Neutrophil (primary cell): ENCODE measurements around the gene CLCNKA.
"Not testable (repeated sequence)": the region's sequence is repeated elsewhere in the genome, so short reads cannot be mapped to it uniquely, and the experiment has no call there.

ENCODE experiments used
- H3K27ac ChIP-seq: fragments of 200-600 bp; sonication (generic); 2 replicates; pipeline ENCODE4 v1.5.1; 2016; ENCODE audit warnings: mild to moderate bottlenecking, moderate library complexity
- H3K27me3 ChIP-seq: fragments of 200-600 bp; sonication (generic); 2 replicates; pipeline ENCODE4 v1.6.0; 2016; ENCODE audit warnings: mild to moderate bottlenecking
- H3K36me3 ChIP-seq: fragments of 200-600 bp; sonication (generic); 2 replicates; pipeline ENCODE4 v1.5.1; 2017
- H3K4me1 ChIP-seq, 2 experiments: fragments of 200-600 bp in 1 of 2; sonication (generic) in 1 of 2; 1 replicate in 1 of 2; 2 replicates in 1 of 2; pipeline versions ENCODE4 v1.5.1 to v1.6.1; 2013 to 2016; ENCODE audit warnings: low read depth in 1 of 2, low read length in 1 of 2, mild to moderate bottlenecking in 1 of 2, moderate library complexity in 1 of 2; ENCODE audit not compliant: control insufficient read depth in 1 of 2, insufficient read depth in 1 of 2
- H3K4me3 ChIP-seq, 2 experiments: fragments of 200-600 bp in 1 of 2; sonication (generic) in 1 of 2; 1 replicate in 1 of 2; 2 replicates in 1 of 2; pipeline ENCODE4 v1.5.1; 2013 to 2016; ENCODE audit warnings: low read depth in 1 of 2, low read length in 1 of 2, mild to moderate bottlenecking in 1 of 2, moderate library complexity in 1 of 2
- H3K9me3 ChIP-seq: fragments of 200-600 bp; sonication (generic); 2 replicates; pipeline ENCODE4 v1.5.1; 2016
- TF ChIP-seq, protein P1 (sequence below): fragments of 200-600 bp; sonication (generic); IDR thresholded peaks from 2 replicates; pipeline ENCODE4 v1.5.1; 2016; ENCODE audit warnings: antibody characterized with exemption

The CLCNKA gene

DNA sequence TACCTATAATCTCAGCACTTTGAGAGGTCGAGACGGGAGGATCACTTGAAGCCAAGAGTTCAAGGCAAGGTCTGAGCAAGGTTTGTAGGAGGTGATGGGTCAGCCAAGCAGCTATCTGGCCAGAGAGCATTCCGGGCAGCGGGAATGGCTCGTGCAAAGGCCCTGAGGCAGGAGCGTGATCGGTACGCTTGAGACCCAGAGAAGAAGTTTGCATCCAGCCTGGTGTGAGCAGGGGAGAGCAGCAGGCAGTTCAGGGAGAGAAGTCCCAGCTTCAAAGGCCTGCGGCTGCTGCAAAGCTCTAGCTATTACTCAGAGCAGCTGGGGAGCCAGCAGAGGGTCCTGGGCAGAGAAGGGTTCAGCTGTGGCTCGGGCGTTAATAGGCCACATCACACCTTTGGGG, 22.9 kb upstream of the CLCNKA start:
- Histone ChIP-seq H3K9me3 (no peaks in the 10 kb centered on the region), H3K4me3 (no peak overlapping the region), H3K4me1 (no peaks in the 10 kb centered on the region), H3K36me3 (no peaks in the 10 kb centered on the region), H3K27me3 (no peaks in the 10 kb centered on the region), H3K27ac (no peak overlapping the region)
- TF ChIP-seq, protein P1, sequence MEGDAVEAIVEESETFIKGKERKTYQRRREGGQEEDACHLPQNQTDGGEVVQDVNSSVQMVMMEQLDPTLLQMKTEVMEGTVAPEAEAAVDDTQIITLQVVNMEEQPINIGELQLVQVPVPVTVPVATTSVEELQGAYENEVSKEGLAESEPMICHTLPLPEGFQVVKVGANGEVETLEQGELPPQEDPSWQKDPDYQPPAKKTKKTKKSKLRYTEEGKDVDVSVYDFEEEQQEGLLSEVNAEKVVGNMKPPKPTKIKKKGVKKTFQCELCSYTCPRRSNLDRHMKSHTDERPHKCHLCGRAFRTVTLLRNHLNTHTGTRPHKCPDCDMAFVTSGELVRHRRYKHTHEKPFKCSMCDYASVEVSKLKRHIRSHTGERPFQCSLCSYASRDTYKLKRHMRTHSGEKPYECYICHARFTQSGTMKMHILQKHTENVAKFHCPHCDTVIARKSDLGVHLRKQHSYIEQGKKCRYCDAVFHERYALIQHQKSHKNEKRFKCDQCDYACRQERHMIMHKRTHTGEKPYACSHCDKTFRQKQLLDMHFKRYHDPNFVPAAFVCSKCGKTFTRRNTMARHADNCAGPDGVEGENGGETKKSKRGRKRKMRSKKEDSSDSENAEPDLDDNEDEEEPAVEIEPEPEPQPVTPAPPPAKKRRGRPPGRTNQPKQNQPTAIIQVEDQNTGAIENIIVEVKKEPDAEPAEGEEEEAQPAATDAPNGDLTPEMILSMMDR, result no peak

DNA sequence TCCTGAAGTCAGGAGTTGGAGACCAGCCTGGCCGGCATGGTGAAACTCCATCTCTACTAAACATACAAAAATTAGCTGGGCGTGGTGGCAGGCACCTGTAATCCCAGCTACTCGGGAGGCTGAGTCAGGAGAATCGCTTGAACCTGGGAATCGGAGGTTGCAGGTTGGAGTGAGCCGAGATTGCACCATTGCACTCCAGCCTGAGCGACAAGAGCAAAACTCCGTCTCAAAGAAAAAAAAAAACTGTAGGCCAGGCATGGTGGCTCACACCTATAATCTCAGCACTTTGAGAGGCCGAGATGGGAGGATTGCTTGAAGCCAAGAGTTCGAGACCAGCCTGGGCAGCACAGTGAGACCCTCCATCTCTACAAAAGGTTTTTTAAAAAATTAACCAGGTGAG, 20.6 kb upstream of the CLCNKA start:
- H3K27ac ChIP-seq, H3K4me1 ChIP-seq, H3K27me3 ChIP-seq, H3K4me3 ChIP-seq, H3K36me3 ChIP-seq, H3K9me3 ChIP-seq: not testable (repeated sequence)

DNA sequence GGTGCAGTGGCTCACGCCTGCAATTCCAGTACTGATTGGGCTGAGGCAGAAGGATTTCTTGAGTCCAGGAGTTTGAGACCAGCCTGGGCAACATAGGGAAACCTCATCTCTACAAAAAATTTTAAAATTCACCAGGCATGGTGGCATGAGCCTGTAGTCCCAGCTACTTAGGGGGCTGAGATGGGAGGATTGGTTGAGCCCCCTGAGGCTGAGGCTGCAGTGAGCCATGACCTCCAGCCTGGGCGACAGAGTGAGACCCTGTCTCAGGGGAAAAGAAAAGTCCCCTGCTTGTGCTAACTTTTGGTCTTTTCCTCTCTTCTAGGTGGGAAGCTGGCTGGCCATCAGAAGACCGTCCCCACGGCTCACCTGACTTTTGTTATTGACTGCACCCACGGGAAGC, 16.2 kb upstream of the CLCNKA start:
- H3K4me1 ChIP-seq, result no peaks in the 10 kb centered on the region
- no peak overlapping the region for H3K27ac ChIP-seq
- H3K4me3 ChIP-seq, result no peak overlapping the region
- H3K27me3 ChIP-seq, result no peaks in the 10 kb centered on the region
- TF ChIP-seq, protein P1, result no peak
- no peaks in the 10 kb centered on the region for H3K9me3 ChIP-seq
- H3K36me3 ChIP-seq, result no peaks in the 10 kb centered on the region

DNA sequence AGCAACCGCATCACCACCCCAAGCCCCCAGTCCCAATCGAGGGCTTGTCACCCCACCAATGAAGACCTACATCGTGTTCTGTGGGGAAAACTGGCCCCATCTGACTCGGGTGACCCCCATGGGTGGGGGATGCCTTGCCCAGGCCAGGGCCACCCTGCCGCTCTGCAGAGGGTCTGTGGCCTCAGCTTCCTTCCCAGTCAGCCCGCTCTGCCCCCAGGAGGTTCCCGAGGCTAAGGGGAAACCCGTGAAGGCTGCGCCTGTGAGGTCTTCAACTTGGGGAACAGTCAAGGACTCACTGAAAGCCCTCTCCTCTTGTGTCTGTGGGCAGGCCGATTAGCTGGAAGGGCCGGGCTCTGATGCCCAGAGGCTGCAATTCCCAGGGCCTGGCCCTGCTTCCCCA, 15.8 kb upstream of the CLCNKA start:
- TF ChIP-seq, protein P1, result no peak
- H3K9me3 ChIP-seq, result no peaks in the 10 kb centered on the region
- H3K4me3 ChIP-seq, result no peak overlapping the region
- no peak overlapping the region for H3K27ac ChIP-seq
- H3K36me3 ChIP-seq, result no peaks in the 10 kb centered on the region
- H3K4me1 ChIP-seq, result no peaks in the 10 kb centered on the region
- H3K27me3 ChIP-seq, result no peaks in the 10 kb centered on the region

- Histone ChIP-seq H3K9me3 (no peaks in the 10 kb centered on the region), H3K4me1 (no peaks in the 10 kb centered on the region), H3K4me3 (no peak overlapping the region), H3K27ac (no peak overlapping the region), H3K27me3 (no peaks in the 10 kb centered on the region), H3K36me3 (no peaks in the 10 kb centered on the region)
- TF ChIP-seq, protein P1, result no peak
Measured at GRCh38 chr1:16006552-16007485, 15.0 kb upstream of the CLCNKA start.

DNA sequence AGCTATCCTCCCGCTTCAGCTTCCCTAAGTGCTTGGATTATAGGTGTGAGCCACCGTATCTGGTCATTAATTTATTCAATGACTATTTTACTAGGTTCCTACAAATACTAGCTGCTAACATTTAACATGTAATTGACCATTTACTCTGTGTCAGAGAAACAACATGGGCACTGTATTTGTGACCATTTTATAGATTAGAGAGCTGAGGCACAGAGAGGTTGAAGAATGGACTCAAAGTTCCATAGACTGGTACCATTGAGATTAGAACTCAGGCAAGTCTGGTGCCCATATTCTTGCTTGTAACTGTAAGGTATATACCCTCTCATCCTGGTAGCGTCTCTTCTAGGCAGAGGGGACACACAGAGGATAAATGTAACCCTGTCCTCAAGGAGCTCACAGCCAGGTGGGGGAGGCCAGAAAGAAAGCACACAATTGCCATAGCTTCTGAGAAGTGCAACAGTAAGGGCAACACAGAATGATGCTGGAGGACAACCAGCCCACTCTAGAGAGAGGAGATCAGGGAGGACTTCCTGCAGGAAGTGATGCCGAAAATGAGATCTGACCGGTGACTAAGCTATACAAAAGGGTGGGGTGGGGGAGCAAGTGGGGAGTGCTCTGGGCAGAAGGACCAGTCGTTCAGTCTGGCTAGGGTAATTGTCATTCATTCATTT, 14.0 kb upstream of the CLCNKA start:
- Histone ChIP-seq H3K36me3 (no peaks in the 10 kb centered on the region), H3K27ac (no peak overlapping the region), H3K9me3 (no peaks in the 10 kb centered on the region), H3K4me1 (peaks cover 6% of the 10 kb centered on the region in 2 experiments), H3K4me3 (no peak overlapping the region), H3K27me3 (peaks cover 6% of the 10 kb centered on the region)
- TF ChIP-seq, protein P1, result no peak
